LNCaP clone FGC (cell line): Measurements from ENCODE around the gene ABHD17A.
"Not testable (repeated sequence)": the region's sequence is repeated elsewhere in the genome, so short reads cannot be mapped to it uniquely, and the experiment has no call there.

Source experiments
- DNase-seq: peaks from one replicate; pipeline ENCODE4 v3.0.0-alpha.2; 2011; ENCODE audit warnings: low read depth
- H3K4me3 ChIP-seq: 2 replicates; pipeline ENCODE4 v1.5.1; 2011; ENCODE audit warnings: mild to moderate bottlenecking, low read depth, low read length, control low read depth
- TF ChIP-seq, protein P1 (sequence below): IDR thresholded peaks from 2 replicates; pipeline ENCODE4 v1.5.1; 2012; ENCODE audit warnings: mild to moderate bottlenecking; ENCODE audit not compliant: control insufficient read depth, insufficient read depth; ENCODE audit errors: extremely low read depth

ABHD17A gene

GRCh38 chr19:1888385-1888784 lies 3.1 kb upstream of the ABHD17A start:
- TF ChIP-seq, protein P1, sequence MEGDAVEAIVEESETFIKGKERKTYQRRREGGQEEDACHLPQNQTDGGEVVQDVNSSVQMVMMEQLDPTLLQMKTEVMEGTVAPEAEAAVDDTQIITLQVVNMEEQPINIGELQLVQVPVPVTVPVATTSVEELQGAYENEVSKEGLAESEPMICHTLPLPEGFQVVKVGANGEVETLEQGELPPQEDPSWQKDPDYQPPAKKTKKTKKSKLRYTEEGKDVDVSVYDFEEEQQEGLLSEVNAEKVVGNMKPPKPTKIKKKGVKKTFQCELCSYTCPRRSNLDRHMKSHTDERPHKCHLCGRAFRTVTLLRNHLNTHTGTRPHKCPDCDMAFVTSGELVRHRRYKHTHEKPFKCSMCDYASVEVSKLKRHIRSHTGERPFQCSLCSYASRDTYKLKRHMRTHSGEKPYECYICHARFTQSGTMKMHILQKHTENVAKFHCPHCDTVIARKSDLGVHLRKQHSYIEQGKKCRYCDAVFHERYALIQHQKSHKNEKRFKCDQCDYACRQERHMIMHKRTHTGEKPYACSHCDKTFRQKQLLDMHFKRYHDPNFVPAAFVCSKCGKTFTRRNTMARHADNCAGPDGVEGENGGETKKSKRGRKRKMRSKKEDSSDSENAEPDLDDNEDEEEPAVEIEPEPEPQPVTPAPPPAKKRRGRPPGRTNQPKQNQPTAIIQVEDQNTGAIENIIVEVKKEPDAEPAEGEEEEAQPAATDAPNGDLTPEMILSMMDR, result no peak
- no peak for DNase-seq
- no peak overlapping the region for H3K4me3 ChIP-seq

- not testable (repeated sequence) for DNase-seq, H3K4me3 ChIP-seq
Measured at GRCh38 chr19:1886360-1886759, 1.1 kb upstream of the ABHD17A start.

GRCh38 chr19:1884719-1885334 lies 469 bp downstream of the ABHD17A start:
- H3K4me3 ChIP-seq, result peak overlapping the region; percentile 98
- TF ChIP-seq, protein P1, result no peak
- no peak for DNase-seq

DNA sequence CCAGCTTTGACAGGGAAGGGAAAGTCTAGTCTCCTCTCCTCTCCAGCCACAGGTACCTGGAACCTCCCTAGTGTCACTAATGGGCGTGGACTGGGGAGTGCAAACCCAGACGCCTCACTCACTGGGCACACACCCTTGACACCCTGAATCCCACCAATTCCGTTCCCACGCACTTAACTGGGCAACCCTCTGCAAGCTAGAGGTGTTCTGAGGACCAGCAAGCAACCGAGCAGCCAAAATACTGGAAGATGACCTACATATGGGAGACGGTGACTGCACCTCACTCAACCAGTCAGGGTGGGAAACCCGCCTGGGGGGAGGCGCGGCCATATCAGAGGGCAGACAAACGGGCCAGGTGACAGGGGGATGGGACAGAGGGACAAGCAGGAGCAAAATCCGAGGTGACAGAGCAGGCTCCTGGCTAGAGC lies 991 bp downstream of the ABHD17A start:
- TF ChIP-seq, protein P1, result no peak
- DNase-seq, result no peak
- peak overlapping the region; percentile 98 for H3K4me3 ChIP-seq

- peak overlapping the region; percentile 98 for H3K4me3 ChIP-seq
- TF ChIP-seq, protein P1, result no peak
- no peak for DNase-seq
Measured at GRCh38 chr19:1883784-1884183, 1.5 kb downstream of the ABHD17A start.

DNA sequence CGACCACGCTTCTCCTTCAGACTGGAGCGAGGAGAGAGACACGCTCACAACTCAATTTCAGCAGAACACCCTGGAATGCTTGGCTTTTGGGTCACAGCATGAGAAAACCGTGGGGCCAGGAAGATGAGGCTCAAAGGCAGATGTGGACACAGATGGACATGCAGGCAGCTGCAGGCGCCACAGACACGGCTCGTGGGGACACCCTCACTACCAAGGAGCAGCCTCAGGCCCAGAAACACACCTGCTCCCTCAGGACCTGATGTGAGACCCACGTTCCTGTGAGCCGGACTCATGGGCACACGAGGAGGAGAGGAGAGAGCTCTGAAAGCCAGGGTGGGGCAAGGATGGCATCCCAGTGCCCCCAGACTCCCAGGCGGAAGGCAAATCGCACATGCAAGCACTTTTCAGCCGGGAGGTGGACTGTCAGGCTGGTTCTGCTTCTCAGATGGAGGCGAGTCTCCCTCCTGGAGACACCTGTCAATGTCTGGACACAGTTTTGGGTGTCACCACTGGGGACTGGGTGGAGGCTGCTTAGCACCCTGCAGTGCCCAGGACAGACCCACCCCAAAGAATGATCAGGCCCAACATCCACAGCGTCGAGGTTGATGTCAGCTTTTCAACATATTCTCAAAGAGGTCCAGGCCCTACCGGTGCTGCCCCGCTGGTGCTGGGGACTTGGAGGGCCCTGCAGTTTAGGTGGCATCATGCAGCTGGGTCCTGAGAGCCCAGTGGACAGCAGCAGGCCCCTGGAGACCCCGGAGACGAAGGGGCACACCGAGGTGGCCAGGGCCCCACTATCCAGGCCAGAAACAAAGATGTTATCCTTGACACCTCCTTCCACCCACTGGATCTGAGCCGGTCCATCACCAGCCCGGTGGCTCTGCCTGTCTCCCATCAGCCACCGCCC lies 2.3 kb downstream of the ABHD17A start:
- no peak for DNase-seq
- H3K4me3 ChIP-seq, result peak overlapping the region; percentile 98; the same call in 1 of the 2 replicates
- TF ChIP-seq, protein P1, result no peak

DNA sequence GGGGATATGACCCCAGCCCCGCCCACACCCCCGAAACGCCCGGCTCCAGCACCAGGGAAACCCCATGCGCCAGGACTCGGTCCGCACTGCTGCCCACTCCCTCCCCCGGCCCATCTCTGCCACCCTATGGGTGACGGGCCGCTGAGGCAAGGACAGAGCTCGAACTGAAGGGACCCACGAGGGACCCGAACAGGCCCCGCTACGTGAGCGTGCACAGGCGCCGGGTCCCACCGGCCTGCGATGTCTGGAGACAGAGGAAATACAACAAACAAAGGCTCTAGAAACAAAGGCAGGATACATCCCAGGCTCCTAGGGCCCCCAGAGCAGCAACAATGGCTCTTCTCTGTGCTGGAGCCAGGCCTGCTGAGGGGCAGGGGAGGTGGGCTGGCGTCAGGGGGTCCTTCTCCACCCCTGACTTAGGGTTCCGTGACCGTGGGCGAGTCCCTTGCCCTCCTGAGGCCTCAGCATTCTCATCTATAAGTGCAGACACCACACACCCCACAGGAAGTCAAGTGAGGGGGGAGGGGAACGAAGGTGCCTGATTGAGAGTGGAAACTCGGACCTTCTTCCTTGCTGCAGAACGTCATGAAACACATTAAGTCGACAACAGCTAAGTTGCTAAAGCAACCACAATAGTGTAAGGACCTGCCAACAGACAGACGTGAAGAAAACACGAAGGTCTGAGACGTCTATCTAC lies 3.1 kb downstream of the ABHD17A start:
- DNase-seq, result no peak

GRCh38 chr19:1881393-1882088 lies 3.8 kb downstream of the ABHD17A start:
- H3K4me3 ChIP-seq, DNase-seq: not testable (repeated sequence)

More for the DNA sequence above, 3.1 kb downstream of the ABHD17A start:
- TF ChIP-seq, protein P1, result no peak
- no peak overlapping the region for H3K4me3 ChIP-seq
